ENCODE measurements around the gene TBC1D22A. TPM values are rescaled to one million over a fixed set of nuclear protein-coding genes. Genes with fewer than 3 reads are reported as not detected.
"Not testable (repeated sequence)": the region's sequence is repeated elsewhere in the genome, so short reads cannot be mapped to it uniquely, and the experiment has no call there.

TBC1D22A gene, protein sequence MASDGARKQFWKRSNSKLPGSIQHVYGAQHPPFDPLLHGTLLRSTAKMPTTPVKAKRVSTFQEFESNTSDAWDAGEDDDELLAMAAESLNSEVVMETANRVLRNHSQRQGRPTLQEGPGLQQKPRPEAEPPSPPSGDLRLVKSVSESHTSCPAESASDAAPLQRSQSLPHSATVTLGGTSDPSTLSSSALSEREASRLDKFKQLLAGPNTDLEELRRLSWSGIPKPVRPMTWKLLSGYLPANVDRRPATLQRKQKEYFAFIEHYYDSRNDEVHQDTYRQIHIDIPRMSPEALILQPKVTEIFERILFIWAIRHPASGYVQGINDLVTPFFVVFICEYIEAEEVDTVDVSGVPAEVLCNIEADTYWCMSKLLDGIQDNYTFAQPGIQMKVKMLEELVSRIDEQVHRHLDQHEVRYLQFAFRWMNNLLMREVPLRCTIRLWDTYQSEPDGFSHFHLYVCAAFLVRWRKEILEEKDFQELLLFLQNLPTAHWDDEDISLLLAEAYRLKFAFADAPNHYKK
- 16.7 TPM for total RNA-seq

DNA sequence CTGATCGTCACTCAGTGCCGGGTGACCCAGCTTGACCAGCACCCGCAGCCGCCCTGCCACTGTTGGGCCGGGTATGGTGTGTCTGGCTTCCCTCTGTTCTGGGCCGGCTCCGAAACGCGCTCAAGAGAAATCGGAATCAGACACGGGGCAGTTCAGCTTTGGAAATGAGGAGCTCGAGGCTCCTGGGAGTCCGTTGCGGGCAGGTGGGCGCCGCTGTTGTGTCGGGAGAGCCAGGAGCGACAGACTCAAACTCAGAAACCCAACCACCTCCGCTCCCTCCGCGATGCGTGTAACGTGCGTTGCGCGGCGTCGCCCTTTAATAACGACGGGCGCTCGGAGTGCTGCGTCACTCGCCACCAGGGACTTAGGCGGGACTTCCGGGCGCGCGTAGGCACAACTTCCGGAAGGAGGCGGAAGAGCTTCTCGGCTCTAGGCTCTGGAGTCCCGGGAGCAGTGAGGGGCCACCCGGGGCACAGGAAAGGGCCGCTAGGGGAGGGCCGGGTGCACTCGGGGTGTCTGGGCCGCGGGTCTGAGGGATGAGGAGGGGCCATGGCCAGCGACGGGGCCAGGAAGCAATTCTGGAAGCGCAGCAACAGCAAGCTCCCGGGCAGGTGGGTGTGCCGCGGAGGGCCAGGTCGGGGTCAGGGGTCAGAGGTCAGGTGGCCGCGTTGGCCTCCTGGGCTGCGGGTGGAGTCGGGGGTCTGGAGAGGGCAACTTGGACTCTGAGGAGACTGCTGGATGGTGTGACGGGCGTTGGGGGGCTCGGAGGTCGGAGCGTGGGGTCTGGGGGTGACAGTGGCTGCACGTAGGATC lies at the start of gene TBC1D22A:
Gene TBC1D22A, plus strand, starts transcription at position 413 of the 813 bp plus-strand sequence. Its CDS starts 137 bp downstream, at position 550.
- DNase-seq (ENCODE audit: low read depth in 2 of 3, low spot score in 2 of 3) = peak; percentile 88 to 96 (median 93)

DNA sequence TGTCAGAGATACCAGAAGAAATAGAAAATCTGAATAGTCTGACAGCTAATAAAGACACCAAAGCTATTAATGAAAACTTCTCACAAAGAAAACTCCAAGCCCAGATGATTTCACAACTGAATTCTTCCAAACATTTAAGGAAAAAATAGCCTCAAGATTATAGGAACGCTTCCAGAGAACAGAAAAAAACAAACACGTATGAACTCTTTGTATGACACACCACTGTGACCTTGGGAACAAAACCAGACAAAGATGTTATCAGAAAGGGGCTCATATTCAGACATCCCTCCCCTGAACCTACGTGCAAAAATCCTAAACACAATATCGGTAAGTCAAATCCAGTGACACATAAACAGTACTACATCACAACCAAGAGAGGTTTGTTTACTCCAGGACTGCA lies 47.9 kb upstream of the TBC1D22A start:
- no peak for DNase-seq (ENCODE audit: low read depth in 2 of 3, low spot score in 2 of 3)

DNA sequence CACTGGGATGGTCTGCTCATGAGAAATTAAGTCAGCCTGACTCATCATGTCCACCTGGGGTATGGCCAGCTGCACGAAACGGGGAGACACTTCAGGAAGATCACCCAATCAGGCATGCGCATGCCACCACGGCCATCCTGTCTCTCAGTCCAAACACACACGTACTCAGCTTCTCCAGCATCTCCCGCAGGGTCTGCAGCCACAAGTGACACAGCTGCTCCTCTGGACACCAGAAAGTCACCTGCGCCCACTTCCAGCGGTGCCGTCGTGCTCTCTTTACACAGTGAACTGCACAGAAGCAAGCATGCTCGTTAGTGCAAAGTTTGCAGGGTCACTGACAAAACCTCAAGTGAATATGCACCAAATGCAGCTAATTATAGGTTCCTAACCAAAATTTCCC lies 42.5 kb upstream of the TBC1D22A start:
- DNase-seq (ENCODE audit: low read depth in 2 of 3, low spot score in 2 of 3) = no peak

DNA sequence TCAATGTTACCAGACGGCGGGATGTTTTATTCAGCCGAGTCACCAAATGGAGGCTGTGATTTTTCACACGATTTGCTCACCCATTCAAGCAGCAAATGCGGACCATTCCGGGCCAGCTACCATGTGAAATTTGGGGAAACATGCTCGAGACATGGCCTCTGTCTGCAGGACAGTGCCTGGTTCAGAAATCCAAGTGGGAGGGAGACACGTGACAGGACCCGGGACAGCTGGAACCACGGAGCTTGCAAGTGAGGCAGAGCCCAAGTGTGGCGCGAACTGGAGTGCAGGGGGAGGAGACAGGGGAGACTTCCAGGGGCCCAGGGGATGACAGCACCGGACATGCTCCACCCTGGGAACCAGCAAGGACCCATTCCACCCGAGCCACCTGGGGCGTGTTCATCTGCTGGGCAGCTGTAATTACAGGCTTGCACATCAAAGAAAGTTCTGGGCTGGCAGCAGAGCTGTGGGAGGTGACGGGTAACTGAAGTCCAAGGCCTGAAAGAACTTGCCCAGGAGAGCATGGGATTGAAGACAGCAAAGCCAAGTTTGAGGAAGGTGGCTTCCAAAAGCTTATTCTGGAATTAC lies 40.9 kb upstream of the TBC1D22A start:
- DNase-seq (ENCODE audit: low read depth in 2 of 3, low spot score in 2 of 3) = no peak

DNA sequence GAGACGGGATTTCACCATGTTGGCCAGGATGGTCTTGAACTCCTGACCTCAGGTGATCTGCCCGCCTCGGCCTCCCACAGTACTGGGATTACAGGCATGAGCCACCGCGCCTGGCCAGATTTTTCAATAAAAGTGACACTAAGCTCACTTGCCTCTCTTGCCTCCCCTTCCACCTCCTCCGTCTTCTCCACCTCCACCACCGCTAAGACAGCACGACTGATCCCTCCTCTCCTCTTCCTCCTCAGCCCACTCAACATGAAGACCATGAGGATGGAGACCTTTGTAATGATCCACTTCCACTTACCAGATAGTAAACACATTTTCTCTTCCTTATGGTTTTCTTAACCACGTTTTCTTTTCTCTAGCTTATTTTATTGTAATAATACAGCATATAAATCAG lies 38.6 kb upstream of the TBC1D22A start:
- no peak for DNase-seq (ENCODE audit: low read depth in 2 of 3, low spot score in 2 of 3)

DNA sequence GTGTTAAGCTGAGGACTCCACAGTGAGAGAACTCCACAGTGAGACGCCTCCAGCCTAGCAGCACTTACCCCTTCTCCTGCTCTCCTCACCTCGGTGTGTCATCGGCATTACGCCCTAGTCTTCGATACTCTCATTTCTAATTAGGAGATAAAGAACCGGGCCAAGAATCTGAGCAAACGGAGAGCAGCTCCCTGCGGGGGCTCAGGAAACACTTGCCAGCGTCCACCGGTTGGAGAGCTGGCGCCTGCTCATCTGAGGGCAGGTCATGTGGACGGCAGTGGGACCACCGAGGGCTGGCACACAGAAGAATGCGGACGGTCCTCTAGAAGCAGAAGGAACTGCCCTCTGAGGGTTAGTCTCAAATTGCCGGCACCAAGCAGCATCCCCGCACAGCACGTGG lies 37.4 kb upstream of the TBC1D22A start:
- DNase-seq (ENCODE audit: low read depth in 2 of 3, low spot score in 2 of 3) = no peak

DNA sequence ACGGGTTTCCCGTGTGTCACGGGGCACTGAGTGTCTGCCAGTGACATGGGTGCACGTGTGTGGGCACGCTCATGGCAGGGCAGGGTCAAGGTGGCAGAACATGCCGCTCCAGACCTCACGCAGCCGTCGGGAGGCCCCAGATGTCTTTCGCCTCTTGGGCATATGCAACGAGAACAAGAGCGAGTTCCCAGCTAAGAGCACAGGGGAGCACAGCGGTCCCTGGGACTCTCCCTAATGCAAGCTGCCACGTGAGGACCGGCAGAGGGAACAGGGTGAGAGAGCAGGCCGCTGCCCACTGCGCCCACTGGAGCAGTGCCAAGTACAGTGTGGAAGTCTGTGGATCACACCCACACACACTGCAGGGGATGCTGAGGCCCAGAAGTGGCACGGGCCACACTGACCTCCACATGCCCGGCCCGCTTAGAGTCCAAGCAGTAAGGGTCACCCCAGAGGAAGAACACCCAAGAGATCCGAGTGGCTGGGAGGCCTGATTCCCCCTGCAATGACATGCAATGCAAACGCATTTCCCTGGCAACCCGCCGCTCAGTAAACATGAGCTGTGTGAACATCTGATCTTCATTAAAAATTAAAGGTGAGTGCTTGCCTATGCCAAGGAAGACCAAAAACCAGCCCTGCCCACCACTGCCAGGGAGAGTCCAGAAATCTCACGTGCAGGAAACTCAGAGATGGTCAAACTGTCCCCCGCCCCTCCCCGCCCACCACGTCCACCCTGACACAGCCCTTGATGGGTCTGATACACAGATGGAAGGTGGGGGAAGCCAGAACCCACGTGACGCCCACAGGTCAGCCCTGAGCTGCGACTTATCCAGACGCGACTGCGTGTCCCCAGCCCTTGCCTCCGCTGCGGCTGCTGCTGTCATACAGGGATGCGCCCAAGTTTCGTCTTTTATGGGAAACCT lies 36.1 kb upstream of the TBC1D22A start:
- no peak for DNase-seq (ENCODE audit: low read depth in 2 of 3, low spot score in 2 of 3)

DNA sequence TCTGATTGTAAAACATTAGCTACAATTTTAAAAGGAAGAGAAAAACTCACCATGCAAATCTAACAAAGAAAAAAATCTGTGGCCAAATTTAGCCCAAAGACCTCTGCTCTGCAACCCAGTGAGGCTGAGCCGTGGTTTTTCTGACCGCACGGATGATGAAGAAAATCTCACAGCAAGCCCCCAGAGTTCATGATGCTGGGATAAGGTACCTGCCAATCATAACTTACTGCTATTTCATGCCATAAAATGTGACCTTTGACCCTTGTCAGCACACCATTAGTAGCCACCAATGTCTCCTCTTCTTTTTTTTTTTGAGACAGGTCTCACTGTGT lies 35.5 kb upstream of the TBC1D22A start:
- DNase-seq (ENCODE audit: low read depth in 2 of 3, low spot score in 2 of 3) = no peak

DNA sequence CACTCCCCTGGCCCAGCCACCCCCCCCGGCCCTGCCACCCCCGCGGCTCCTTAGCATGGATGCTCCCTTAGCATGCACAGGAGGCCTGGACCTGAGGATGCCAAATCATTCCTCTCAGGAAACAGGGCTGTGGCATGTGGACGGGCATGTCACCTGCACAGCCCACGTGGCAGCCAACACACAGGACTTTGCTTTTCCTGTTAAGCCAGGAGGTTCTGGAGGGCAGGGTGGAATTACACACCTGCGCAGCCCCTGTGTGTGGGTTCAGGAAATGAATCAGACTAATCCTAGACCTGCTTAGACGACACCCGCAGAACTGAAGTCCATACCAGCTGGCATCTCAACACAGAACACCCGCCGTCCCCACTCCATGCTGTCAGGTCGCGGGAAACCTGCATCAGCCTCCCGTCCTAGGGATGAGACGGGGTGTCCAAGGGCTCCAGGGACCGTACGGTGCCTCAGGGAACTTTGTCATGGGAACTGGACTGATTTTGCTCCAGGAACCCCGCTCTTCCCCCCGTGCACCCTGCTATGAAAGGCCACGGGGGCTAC lies 34.6 kb upstream of the TBC1D22A start:
- DNase-seq (ENCODE audit: low read depth in 2 of 3, low spot score in 2 of 3) = no peak

DNA sequence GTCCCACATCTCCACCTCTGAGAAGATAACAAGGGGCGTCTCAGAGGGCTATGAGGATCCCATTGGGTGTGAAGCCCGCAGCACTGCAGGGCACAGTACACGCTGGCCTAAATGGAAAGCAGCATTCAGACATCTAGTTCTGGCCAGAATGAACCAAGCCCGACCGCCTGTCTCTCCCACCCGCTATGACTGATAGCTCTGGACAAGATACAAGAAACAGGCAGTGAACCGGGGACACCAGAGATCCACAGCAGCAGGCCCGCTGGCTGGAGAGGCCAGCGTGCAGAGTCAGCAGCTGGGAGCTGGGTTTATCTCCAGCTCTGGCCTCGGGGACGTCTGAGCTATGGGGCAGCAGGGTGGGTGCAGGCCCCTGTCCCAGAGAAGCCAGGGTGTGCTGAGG lies 34.0 kb upstream of the TBC1D22A start:
- no peak for DNase-seq (ENCODE audit: low read depth in 2 of 3, low spot score in 2 of 3)

DNA sequence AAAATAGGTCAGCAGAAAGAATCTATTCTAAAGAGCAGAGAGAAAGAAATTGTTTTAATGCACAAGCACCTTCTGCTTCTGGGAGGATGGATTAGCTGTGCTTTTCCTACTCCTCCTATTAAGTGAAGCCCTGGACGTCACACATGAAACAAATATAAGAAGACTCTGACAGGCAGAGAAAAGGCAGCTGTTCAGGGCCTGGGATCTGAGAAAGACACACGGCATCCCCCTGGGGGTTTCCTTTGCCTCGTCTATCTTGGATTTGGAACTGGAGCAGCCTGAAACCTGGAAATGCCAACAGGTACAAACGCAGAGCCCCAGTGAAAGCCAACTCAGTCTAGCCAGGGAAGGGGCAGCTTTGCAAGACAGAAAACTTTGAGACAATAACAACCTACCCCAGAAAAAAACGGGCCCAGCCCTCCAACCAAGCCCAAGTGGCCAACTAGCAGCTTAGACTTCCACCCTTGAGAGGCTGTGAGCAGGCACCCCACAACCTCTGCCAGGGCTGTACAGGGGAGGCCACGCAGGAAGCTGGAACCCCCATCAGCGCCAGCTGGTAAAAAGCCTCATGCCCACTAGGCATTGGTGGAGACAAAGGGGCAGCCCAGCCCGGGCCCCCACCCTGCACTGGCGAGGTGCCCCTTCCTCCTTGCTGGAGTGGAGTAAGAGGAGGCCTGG lies 31.7 kb upstream of the TBC1D22A start:
- no peak for DNase-seq (ENCODE audit: low read depth in 2 of 3, low spot score in 2 of 3)

DNA sequence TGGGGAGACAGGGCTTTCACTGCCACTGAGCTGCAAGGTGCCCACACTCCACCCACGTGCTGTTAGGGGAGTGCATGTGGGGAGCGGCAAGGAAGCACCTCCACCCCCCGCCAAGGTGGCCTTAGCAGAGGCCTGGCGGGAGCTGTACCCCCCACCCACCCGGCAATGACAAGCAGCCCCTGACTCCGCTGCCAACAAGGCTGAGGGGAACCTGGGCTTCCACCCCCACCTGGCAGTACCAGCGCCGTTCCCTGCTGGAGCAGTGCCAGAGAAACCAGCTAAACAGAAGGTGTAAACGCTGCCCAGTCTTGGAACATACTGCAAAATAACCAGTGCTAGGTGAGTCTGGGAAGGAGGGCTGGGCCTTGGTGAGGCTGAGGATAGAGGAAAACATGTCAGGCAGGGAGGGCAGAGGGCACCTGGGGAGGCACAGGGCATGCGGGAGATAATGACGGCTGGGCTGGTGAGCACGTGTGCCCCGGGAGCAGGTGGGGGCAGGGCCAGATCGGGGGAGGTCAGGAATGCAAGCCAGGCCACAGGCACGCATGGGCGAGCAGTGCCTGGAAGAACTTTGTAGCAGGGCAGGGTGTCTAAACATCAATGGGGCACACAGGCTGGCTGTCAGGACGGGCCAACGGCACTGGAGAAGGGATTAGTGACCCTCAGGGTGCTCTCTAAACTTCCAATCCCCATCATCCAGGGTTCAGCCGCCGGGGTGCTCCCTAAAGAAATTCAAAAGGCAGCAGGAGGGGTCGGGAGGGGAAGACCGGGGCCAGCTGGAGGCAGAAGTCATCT lies 31.0 kb upstream of the TBC1D22A start:
- no peak for DNase-seq (ENCODE audit: low read depth in 2 of 3, low spot score in 2 of 3)

DNA sequence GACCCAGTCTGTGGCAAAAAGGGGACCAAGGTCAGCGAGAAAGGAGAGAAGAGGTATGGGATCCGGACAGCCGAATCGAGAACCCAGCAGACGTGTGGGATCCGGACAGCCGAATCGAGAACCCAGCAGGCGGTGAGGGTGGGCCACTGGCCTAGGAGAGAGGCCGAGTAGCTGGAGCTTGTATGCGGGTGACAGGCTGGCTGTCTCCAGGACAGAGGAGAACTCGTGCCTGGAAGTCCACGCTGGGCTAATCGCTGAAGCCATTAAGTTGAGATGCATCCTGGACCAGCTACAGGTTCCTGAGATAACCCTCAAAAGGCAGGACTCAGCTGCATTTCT lies 30.4 kb upstream of the TBC1D22A start:
- no peak for DNase-seq (ENCODE audit: low read depth in 2 of 3, low spot score in 2 of 3)

DNA sequence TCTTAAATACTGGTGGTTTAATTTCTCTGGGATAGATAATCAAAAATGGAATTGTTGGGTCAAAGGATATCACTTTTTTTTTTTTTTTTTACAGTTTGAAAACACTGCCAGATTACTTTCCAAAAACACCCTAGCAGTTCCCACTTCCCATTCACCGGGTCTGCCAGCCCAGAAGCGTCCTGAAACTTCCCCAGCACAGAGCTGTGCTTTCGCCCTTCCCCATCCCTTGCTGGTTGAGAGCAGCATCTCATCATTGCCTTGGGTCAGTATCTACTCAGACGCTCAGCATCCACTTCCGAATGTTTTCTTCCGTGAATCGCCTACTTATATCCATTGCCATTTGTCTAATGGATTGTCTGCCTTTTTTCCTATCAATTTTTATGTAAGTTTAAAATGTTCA lies 29.9 kb upstream of the TBC1D22A start:
- DNase-seq (ENCODE audit: low read depth in 2 of 3, low spot score in 2 of 3) = no peak

DNA sequence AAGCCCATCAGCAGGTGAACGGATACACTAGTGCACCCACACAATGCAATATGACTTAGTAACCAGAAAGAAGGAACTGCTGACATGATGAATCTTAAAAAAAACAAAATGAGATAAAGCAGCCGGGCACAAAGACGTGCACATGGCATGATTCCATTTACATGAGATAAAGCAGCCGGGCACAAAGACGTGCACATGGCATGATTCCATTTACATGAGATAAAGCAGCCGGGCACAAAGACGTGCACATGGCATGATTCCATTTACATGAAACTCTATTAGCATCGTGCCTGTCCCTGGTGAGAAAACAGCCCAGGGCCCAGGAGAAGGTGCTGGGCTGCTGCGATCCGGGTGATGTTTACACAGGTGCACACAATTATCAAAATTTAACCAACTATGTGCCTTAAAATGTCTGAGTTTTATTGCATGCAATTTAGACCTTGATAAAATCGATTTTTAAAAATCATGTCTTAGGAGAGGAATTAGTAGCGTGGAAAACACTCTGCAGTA lies 28.2 kb upstream of the TBC1D22A start:
- DNase-seq (ENCODE audit: low read depth in 2 of 3, low spot score in 2 of 3) = not testable (repeated sequence)

DNA sequence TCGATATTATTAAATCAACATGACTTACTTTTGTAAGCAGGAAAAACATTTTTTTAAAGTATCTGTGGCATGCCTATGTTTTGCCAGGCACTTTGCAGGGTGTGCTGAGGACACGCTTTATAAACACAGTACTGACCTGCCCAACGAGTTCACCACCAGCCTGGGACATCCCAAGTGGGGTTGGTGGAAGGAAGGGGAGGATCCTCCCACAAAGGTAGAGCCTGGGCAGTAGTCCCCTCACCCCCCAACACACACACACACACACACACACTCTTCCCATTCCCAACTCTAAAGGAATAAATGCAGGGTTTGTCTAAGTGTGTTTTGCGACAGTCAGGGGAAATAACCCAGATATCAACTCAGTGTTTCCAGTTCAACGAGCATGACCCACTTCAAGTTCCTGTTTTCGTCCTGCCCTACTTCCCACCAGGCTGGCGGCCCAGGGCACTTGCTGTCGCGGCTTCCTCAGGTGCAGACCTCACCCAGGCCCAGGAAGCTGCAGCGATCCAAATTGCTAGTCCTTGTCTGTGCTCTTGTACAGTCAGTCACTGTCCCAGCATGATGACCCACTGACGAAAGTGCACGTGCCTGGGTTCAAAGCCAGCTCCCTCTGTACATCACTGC lies 27.5 kb upstream of the TBC1D22A start:
- peak in 2 of 3 donors; percentile 61 to 63 for DNase-seq (ENCODE audit: low read depth in 2 of 3, low spot score in 2 of 3)

DNA sequence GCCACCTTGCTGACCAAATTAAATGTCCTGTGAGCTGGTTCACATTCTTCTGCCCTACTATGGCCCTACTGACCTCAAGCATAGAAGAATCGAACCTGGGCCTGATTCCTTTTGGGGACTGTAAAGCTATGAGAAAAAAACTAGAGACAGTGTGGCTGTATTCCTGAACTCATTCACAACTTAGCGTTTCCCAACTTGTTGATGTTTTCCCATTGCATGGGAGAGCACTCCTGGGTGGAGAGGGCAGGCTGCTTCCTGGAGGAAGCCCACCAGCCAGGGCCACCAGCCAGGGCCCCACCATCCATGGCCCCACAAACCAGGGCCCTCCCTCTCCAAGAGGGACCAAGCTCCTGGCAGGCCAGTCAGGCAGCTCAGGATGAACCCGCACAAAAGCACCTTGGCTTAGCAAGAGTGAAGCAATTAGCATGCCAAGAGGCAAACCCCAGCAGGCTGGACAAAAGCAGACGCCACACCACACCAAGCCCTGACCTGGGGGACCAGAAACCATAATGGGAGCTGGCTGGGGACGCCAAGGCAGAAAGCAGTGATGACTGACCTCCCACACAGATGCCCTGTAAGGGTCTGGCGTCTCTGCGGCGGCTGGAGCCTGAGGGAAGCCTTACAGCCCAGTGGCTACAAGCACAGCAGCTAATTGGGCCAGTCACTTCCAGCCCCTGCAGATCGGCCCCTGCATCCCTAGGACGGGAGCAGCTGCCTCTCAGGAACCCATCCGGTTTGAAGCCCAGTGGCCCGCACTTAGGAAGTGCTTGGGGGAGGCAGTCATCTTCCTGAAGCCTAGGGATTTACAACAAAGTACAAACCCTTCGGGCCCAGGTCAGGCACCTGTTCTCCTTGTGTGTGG lies 26.5 kb upstream of the TBC1D22A start:
- DNase-seq (ENCODE audit: low read depth in 2 of 3, low spot score in 2 of 3) = no peak
